Hematopoietic multipotent progenitor cell (in vitro differentiated cells): ENCODE data around the gene CFAP74. TPM values are rescaled to one million over a fixed set of nuclear protein-coding genes. Genes with fewer than 3 reads are reported as not detected.
"Not testable (repeated sequence)": the region's sequence is repeated elsewhere in the genome, so short reads cannot be mapped to it uniquely, and the experiment has no call there.

Source experiments
- DNase-seq, 3 donors: peaks; one replicate each; pipeline ENCODE4 v3.0.0-alpha.2; 2011 to 2015; ENCODE audit warnings: low read depth in 2 of 3, low spot score in 2 of 3
- total RNA-seq: library from RNA; depleted of rRNA; stranded (reverse); fragments of >200 nt; gene quantifications from one replicate; pipeline ENCODE4 v1.2.3, GENCODE V29; 2012

The CFAP74 gene
- total RNA-seq, 1 donor = not detected

DNA sequence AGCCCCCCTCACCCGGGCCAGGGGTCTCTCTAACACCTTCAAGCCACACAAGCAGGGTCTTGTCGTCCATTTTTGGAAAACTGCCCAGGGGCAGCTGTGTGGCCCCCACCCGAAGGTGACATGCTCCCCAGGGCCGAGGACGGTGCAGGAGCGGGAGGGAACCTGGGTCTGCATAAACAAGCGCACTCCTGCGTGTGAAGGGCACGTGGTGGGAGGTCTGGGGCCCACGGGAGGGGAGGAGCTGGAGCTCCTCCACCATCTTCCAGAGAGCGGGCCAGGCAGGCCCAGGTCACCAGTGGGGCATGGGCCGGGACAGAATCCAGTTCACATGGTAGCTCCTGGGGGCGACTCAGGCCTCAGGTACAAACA, 16.5 kb downstream of the CFAP74 start:
- DNase-seq = no peak

DNA sequence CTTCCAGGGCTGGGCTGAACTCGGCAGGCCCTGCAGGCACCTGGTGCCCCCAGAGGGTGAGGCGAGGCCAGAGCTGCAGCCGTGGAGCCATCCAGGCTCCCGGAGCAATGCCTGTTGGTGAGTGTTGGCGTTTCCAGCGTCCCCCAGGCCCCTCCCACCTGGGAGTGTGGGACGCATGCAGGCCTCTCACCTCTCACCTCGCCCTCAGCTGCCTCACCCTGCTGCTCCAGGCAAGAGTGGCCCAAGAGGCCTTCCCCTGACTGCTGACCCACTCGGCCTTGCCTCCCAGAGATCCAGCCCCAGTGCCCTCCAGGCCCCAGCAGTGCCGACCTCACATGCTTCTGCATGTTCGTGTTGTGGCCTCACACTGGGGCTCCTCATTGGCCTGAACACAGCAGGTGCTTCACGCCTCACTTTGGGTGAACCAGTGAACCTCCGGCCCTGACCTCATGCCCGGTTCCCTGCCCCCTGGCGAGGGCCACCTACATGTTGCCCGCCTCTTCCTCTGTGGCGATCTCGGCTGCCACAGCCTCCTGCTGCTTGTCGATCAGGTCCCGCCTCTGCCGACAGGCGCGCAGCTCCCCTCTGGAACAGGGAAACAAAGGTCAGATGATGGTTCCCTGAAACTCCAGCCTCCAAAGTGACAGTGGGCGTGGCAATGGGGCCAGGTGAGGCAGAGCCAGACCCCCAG, 17.0 kb downstream of the CFAP74 start:
- DNase-seq = no peak

DNA sequence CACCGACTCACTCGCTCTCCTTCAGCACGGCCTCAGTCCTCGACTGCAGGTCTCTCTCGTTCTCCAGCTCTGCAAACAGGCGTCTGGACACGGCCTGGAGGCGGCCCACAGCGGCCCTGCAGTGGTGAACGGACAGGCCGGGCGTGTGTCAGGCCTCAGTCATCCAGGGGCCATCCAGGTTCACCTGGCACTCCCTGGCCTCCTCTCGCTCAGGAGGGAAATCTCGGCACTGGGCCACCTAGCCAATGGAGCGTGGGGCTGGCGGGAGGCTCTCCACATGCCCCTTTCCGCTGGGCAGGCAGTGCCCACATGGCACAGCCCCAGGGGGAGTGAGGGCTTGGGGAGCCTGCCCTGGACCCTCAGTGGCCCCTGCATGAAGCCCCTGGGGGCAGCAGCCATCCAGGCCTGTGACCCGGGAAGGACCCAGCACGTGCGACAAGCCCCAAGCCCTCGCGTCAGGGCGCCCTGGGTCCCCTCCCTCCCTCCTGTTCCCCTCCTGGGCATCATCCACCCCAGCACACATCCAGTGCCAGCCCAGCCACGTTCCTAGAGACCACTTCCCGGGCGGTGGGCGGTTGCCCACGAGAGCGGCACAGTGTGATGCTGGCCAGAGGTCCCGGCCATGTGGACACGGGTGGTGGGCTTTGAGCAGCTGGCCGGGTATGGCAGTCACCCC, 18.1 kb downstream of the CFAP74 start:
- DNase-seq = no peak

DNA sequence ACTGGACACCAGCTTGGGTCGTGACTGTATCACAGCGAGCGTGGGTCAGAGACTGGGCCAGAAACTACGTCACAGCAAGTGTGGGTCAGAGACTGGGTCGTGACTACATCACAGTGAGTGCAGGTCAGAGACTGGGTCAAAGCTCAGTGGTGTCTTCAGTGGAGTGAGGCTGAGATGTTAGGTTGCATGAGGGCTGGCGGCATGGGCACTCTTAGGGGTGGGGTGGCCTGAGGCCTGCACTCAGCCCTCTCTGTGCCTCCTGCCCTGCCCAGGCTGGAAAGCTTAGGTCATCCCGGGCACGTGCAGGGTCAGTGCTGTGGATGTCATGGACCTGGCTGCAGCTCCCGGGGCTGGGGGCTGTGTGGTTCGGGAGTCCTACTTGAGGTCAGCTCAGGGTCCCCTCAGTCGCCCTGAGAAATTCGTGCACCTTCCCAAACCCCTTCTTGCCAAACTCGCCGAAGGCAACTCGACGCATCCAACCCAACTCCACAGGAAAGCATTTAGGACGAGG, 19.0 kb downstream of the CFAP74 start:
- DNase-seq = no peak

DNA sequence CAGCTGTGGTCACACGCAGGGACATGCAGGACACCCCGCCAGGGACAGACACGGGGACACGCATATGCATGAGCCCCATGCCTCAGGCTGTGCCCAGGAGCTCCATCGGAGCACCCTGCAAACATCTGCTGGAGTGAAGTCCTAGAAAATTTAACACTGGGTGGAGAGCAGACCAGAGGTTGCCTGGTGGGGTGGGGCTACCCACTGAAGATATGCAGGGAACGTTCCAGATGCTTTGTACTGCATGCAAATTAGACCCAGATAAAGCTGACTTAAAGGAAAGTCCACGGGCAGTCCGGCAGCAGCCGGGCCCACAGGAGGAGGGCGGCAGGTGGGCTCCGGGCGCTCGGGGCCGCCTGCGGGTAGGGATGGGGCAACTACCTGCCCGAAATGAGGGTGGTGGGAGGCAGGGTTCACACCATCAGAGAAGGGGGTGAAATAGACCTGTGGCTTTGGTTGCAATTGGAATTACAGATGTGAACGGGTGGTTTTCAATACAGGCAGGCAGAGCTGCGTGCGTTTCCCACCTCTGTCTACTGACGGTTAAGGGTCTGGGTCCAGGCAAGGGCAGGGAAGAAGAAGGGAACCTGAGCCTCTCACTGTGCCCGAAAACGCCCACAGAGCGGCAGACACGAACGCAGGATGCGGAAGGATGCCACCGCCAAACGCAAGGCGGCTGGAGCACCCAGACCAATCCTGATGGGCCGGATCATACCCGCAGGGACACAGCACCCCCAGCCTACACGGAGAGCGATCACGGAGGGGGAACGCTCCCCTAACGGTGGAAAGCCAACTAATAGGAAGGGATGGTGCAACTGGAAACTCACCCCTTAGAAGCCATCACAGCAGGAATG, 21.0 kb downstream of the CFAP74 start:
- no peak for DNase-seq

DNA sequence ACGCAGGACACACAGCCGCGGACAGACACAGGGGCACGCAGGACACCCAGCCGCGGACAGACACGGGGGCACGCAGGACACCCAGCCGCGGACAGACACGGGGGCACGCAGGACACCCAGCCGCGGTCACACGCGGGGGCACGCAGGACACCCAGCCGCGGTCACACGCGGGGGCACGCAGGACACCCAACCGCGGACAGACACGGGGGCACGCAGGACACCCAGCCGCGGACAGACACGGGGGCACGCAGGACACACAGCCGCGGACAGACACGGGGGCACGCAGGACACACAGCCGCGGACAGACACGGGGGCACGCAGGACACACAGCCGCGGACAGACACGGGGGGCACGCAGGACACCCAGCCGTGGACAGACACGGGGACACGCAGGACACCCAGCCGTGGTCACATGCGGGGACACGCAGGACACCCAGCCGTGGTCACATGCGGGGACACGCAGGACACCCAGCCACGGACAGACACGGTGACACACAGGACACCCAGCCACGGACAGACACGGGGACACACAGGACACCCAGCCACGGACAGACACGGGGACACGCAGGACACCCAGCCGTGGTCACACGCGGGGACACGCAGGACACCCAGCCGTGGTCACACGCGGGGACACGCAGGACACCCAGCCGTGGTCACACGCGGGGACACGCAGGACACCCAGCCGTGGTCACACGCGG, 21.8 kb downstream of the CFAP74 start:
- DNase-seq = not testable (repeated sequence)

DNA sequence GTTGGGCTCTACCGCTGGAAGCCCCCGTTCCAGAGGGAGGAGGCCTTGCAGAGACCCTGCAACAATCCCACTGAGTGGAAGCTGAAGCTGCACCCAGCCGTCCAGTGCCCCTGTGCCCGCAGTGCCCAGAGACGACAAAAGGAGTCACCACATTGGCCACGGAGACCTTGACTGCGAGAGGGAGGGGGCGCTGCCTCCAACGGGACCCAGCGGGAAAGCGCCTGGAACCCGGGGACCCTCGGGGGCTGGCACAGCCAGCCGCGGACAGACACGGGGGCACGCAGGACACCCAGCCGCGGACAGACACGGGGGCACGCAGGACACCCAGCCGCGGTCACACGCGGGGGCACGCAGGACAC, 22.5 kb downstream of the CFAP74 start:
- DNase-seq = no peak

DNA sequence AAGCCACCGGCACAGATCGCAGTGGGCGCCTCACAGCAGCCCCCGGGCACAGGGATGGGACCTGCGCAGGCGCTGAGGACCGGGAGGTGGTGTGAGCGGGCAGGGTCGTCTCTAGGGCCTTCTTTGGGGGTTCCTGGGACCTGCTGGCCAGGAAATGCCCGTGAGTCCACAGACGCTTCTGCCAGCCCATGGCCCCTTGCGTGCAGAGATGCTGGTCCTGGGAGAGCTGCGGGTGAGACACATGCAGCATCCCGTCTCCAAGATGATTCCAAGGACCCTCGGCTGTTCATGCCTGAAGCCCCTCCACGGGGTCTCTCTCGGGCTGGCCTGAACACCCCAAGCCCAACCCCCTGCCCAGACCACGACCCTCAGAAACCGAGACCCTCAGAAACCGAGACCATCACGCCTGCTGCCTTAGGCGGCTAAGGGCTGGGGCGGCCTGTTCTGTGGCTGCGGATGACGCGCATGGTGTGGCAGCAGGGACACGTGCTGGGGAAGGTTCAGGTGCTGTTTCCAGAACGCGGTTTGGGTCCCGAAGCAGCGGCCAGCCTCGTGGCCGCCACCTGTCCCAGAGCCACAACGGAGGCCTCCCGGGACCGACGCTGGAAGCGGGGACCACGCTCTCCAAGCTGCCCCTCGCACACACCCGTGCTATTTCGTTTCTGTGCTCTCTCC, 23.0 kb downstream of the CFAP74 start:
- no peak for DNase-seq

DNA sequence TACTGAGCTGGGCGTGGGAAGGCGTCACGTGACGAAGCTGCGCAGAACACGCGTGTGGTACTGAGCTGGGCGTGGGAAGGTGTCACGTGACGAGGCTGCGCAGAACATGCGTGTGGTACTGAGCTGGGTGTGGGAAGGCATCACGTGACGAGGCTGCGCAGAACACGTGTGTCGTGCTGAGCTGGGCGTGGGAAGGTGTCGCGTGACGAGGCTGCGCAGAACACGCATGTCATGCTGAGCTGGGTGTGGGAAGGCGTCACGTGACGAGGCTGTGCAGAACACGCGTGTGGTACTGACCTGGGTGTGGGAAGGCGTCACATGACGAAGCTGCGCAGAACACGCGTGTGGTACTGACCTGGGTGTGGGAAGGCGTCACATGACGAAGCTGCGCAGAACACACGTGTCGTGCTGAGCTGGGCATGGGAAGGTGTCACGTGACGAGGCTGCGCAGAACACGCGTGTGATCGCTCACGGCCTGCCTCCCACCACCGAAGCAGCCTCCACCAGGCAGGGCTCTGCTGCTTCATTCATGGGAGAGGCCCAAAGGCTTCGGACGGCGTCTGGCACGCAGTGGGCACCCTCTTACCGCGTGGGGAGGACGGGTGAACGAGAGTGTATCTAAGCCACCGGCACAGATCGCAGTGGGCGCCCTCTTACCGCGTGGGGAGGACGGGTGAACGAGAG, 24.0 kb downstream of the CFAP74 start:
- no peak for DNase-seq

DNA sequence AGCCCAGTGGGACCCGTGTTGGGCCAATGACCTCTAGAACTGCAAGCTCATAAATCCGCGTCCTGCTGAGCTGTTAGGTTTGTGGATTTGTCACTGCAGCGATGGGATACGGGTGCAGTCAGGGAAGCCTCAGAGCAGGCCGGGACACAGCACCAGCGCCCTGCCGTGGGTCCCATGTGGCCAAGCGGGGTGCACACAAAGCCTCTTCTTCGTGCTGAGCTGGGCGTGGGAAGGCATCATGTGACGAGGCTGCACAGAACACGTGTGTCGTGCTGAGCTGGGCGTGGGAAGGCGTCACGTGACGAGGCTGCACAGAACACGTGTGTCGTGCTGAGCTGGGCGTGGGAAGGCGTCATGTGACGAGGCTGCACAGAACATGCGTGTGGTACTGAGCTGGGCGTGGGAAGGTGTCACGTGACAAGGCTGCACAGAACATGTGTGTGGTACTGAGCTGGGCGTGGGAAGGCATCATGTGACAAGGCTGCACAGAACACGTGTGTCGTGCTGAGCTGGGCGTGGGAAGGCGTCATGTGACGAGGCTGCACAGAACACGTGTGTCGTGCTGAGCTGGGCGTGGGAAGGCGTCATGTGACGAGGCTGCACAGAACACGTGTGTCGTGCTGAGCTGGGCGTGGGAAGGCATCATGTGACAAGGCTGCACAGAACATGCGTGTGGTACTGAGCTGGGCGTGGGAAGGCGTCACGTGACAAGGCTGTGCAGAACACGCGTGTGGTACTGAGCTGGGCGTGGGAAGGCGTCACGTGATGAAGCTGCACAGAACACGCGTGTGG, 24.7 kb downstream of the CFAP74 start:
- not testable (repeated sequence) for DNase-seq

DNA sequence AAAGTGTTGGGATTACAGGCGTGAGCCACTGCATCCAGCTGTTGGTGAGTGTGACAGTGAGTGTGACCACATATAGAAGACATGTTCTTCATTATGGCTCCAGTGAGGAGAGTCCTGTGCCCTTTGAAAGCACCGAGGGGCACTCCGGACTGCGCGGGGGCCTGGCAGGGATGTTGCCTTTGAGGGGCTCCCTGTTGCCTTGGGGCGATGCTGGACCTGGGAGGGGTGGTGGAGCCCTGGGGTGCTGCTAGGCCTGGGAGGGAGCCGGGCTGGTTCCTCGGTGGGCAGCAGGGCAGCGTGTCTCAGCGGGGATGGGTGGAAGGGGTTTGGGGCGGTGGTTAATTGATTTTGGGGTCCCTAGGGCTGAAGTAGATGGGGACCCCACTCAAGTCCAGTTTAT, 25.5 kb downstream of the CFAP74 start:
- DNase-seq = no peak

DNA sequence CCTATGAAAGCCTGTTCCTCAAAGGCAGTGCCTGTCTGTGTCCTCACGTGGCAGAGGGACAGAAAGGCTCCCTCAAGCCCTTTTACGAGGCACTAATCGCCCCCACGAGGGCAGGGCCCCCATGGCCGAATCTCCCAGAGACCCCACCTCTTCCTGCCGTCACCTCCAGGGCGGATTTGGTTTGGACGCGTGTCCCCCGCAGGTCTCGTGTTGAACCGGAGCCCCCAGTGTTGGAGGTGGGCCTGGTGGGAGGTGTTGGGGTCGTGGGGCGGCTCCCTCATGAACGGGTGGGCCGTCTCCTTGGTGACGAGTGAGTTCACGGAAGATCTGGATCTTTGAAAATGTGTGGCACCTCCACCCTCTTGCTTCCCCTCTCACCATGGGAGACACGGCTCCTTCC, 27.6 kb downstream of the CFAP74 start:
- DNase-seq = no peak

DNA sequence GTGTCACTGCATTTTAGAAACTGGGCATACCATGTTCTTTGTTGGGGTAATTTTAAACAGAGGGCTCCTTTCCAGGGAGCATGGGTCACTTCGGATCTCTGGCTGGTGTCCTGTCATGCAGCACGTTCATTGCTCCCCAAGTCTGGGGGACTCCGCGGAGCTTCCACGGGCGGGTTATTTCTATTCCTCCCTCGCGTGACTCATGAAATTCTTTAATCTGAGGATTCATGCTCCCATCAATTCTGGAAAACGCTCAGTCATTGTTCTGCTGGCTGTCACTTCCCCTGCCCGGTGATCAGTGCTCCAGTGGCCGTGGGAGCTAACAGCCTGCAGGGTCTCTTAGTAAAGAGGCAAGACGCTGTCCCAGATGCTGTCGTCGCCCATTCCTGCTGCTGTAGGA, 28.1 kb downstream of the CFAP74 start:
- no peak for DNase-seq

DNA sequence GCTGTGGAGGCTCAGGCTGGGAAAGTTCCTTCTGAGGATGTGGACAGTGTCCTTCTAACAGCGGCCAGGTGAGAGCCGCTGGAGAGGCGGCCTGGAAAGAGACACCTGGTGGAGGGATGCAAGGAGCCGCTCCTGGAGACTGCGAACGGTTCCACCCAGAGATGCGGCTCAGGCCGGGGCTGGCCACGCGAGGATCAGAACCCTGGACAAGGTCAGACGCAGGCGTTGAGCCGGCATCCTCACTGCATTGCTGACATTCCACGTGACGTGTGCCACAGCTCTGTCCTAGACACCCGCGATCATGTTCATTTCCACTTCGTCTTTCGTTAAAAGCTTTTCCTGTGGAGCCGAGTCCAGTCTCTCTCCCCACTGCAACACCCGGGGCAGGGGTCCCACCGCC, 28.8 kb downstream of the CFAP74 start:
- DNase-seq = no peak

DNA sequence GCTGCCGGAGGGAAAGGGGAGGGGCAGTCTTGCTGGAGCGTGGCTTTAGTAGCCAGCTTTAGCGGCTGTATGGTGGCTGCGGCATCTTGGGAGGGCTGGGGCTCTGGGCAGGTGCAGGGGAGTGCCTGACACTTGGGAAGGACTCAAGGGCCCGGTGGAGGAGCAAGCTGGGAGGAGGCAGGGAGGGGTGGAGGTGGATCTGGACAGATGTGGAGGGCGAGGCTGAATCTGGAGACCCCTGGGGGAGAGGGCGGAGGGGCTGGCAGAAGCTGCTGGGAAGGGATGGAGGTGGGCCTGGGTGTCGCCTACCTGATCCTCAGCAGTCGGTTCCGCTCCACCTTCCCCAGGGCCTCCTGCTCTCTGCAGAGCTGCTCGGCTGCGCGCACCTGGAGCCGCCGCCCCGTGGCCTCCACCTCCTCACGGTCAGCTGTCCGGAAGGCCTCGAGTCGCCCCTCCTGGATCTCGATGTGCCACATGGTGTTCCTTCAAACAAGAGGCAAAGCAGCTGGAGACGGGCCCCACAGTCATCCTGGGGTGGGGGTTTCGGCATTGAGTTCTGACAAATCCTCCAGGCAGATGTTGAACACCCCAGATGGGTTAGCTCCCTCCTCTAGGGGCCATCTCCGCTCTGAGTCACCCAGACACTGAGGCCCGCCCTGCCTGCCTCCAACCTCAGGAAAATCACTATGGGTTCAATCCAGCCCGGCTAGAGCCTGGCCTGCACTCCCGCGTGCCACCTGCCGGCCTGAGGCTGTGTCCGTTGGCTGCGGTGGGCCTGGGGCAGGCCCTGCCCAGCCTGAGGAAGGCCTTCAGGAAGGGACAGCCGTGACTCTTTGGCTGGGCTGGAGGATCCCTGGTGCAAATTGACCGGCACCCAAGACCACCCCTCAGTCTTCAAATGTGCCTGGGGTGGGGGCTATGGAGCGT, 29.6 kb downstream of the CFAP74 start:
- no peak for DNase-seq

DNA sequence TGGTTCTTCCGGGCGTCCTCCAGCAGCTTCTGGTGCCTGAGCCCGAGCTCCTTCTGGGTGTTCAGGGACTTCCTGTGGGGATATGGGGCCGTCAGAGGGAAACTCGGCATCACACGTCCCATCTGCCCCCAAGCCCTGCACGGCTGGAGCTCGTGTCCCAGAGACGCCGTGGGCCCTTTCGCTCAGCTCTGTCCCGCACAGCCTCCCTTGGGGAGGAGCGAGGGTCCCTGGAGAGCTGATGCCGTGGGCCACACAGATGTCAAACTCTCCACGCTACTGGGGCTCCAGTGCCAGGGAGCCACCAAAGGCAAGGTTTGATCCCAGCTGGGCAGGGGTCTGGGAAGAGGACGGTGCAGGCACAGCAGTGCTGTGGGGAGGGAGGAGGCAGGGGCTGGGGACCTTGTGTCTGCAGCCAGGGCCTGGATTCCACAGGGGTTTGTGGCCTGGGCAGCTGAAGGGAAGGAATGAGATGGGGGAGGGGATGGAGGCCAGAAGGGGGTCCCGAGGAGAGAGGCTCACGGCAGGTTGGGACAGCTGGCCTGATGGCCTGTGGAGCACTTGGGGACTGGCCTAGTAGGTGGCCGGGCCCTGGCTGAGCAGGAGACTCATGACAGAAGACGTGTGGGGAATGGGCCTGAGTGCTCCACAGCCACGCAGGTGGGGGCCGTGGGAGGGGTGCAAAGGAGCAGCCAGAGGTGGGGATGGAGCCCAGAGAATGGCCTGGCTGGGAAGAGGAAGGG, 30.4 kb downstream of the CFAP74 start:
- no peak for DNase-seq

DNA sequence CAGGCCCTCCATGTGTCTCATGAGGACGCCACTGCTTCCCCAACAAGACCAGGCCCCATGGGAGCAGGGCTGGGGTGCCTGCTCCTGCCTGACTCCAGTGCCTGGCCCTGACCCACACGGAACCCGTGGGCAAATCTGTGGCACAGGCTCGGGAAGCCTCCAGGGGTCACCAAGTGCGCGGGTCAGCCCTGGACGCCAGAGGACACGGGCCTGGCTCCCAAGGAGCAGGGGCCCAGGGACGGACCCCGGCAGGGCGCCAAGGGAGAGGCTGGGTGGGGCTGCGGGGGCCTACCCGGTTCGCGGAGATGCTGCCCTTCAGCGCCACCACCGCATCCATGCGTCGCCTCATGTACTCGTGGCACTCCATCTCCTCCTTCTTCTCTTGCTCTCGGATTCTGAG, 31.9 kb downstream of the CFAP74 start:
- DNase-seq = no peak
